ENCODE measurements around the gene ZBTB46.

DNA sequence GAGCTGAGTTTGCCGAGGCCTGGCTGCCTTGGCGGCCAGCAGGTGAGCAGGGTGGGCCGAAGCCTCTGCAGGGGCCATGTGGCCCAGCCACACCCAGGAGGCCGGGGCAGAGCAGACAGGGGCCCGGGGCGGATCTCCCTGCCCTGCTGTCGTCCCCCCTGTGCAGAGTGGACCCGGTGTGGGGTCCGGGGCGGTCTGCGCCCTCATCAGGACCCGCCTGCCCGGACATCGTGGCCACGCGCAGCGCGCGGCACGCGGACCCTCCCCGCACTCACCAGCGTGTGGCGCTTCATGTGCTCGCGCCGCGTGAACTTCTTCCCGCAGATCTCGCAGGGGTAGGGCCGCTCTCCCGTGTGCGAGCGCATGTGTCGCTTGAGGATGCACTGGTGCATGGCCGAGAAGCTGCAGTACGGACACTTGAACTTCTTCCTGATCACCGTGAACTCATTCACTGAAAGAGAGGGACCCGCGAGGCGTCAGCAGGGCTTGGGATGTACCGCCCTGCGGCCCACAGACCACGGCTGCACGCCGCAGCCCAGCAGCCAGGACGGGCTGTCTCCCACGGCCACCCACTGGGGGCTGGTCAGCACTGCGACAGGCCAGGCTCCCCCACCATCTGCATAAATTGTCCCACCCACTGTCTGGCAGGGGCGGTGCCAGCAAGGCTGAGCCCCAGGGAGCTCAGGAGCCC lies 78.5 kb downstream of the ZBTB46 start:
- no peak for TF ChIP-seq POLR2A (IDR thresholded peaks at IDR 0.05)
- TF ChIP-seq POLR2AphosphoS5 (IDR thresholded peaks at IDR 0.05): no peak
